SK-N-SH (cell line): ENCODE results near the gene TRIM46. TPM values are rescaled to one million over a fixed set of nuclear protein-coding genes. Genes with fewer than 3 reads are reported as not detected.

ENCODE experiments used
- CTCF ChIA-PET: fragments of 300-600, 350-600 bp; formaldehyde crosslinking; extraction: SDS; loops from one replicate; lab custom pipeline; 2021; lab: Yijun Ruan, JAX
- POLR2A ChIA-PET: fragments of 350-600 bp; sonication (Branson Sonifier 250); formaldehyde crosslinking; extraction: SDS; loops from one replicate; lab custom pipeline; 2020; ENCODE audit warnings: antibody characterized with exemption, inconsistent platforms; lab: Yijun Ruan, JAX
- DNase-seq: peaks from one replicate; pipeline ENCODE4 v3.0.0; 2012
- H2AFZ ChIP-seq: fragments of 200-600 bp; sonication (generic); 2 replicates; pipeline ENCODE4 v1.8.1; 2016; ENCODE audit warnings: antibody characterized with exemption, mild to moderate bottlenecking, low read depth
- H3F3A ChIP-seq: fragments of 200-600 bp; sonication (generic); replicated peaks from 2 replicates; pipeline ENCODE3; 2016; ENCODE audit warnings: antibody characterized with exemption, mild to moderate bottlenecking; ENCODE audit not compliant: insufficient read depth
- H3K27ac ChIP-seq, 2 experiments: fragments of 200-500 bp in 1 of 2; fragments of 200-600 bp in 1 of 2; sonication (Bioruptor generic) in 1 of 2; sonication (generic), shearing (Covaris generic) in 1 of 2; 2 replicates each; pipeline versions ENCODE4 v1.5.1 to v1.6.1; 2014 to 2016; ENCODE audit warnings: low read depth in 2 of 2, inconsistent platforms in 1 of 2, low read length in 1 of 2, mild to moderate bottlenecking in 1 of 2, mixed read lengths in 1 of 2
- H3K27me3 ChIP-seq: fragments of 200-600 bp; sonication (generic), shearing (Covaris generic); 2 replicates; pipeline ENCODE4 v1.6.1; 2016; ENCODE audit warnings: mixed run types; ENCODE audit not compliant: insufficient read depth
- H3K36me3 ChIP-seq, 2 experiments: fragments of 200-500 bp in 1 of 2; fragments of 200-600 bp in 1 of 2; sonication (Bioruptor generic) in 1 of 2; sonication (generic) in 1 of 2; replicated peaks in 1 of 2; 2 replicates each; pipeline versions ENCODE3 to v1.5.1; 2014 to 2016; ENCODE audit warnings: low read length in 1 of 2, mild to moderate bottlenecking in 1 of 2; ENCODE audit not compliant: insufficient read depth in 2 of 2, control insufficient read depth in 1 of 2
- H3K4me1 ChIP-seq, 2 experiments: fragments of 200-500 bp in 1 of 2; fragments of 200-600 bp in 1 of 2; sonication (Bioruptor generic) in 1 of 2; sonication (generic), shearing (Covaris generic) in 1 of 2; 2 replicates each; pipeline versions ENCODE4 v1.5.1 to v1.6.1; 2014 to 2016; ENCODE audit warnings: low read depth in 1 of 2, low read length in 1 of 2, mixed run types in 1 of 2; ENCODE audit not compliant: insufficient read depth in 2 of 2, control insufficient read depth in 1 of 2
- H3K4me2 ChIP-seq: fragments of 200-600 bp; sonication (generic), shearing (Covaris generic); 2 replicates; pipeline ENCODE4 v1.6.1; 2017; ENCODE audit warnings: mixed run types
- H3K4me3 ChIP-seq, 2 experiments: fragments of 200-500 bp in 1 of 2; fragments of 200-600 bp in 1 of 2; sonication (Bioruptor generic) in 1 of 2; sonication (generic), shearing (Covaris generic) in 1 of 2; 2 replicates each; pipeline versions ENCODE4 v1.5.1 to v1.8.1; 2014 to 2016; ENCODE audit warnings: low read depth in 2 of 2, inconsistent platforms in 1 of 2, low read length in 1 of 2, mild to moderate bottlenecking in 1 of 2, mixed read lengths in 1 of 2, moderate library complexity in 1 of 2
- H3K79me2 ChIP-seq: fragments of 200-600 bp; sonication (generic); 2 replicates; pipeline ENCODE4 v1.8.1; 2017; ENCODE audit warnings: mild to moderate bottlenecking; ENCODE audit not compliant: insufficient read depth
- H3K9ac ChIP-seq: fragments of 200-600 bp; sonication (generic); 2 replicates; pipeline ENCODE4 v1.6.1; 2017; ENCODE audit warnings: mixed run types
- H3K9me2 ChIP-seq: fragments of 200-600 bp; sonication (generic); 2 replicates; pipeline ENCODE4 v1.6.1; 2017; ENCODE audit warnings: mixed run types
- H3K9me3 ChIP-seq: fragments of 200-600 bp; sonication (generic); 2 replicates; pipeline ENCODE4 v1.6.1; 2017; ENCODE audit warnings: mixed run types, mild to moderate bottlenecking, moderate library complexity
- H4K20me1 ChIP-seq: fragments of 200-600 bp; sonication (generic); 2 replicates; pipeline ENCODE4 v1.6.1; 2017; ENCODE audit warnings: mild to moderate bottlenecking, mixed run types; ENCODE audit not compliant: insufficient read depth
- CHD2 ChIP-seq: fragments of 150-350 bp; IDR thresholded peaks from 2 replicates; pipeline ENCODE4 v1.6.1; 2018; ENCODE audit warnings: low read length; ENCODE audit not compliant: partially characterized antibody
- EP300 ChIP-seq, 2 experiments: IDR thresholded peaks; 2 replicates each; pipeline versions ENCODE4 v1.4.0 to v1.6.1; 2012; ENCODE audit warnings: borderline replicate concordance in 1 of 2, low read depth in 1 of 2, low read length in 1 of 2
- EZH2phosphoT487 ChIP-seq: fragments of 200-600 bp; sonication (generic); IDR thresholded peaks from 2 replicates; pipeline ENCODE4 v1.6.1; 2017; ENCODE audit warnings: low read depth, mixed run types, mild to moderate bottlenecking, antibody characterized with exemption, moderate library complexity, borderline replicate concordance
- FOXJ3 ChIP-seq: sonication (generic); formaldehyde crosslinking; IDR thresholded peaks from 2 replicates; pipeline ENCODE4 v1.5.1; 2020; ENCODE audit warnings: mild to moderate bottlenecking, missing genetic modification reagents
- GATA2 ChIP-seq: sonication (generic); formaldehyde crosslinking; IDR thresholded peaks from 2 replicates; pipeline ENCODE4 v1.5.0; 2020; ENCODE audit warnings: mild to moderate bottlenecking, missing genetic modification reagents
- MEF2A ChIP-seq: IDR thresholded peaks from 2 replicates; pipeline ENCODE4 v1.4.0; 2012; ENCODE audit warnings: low read depth, borderline replicate concordance
- MXI1 ChIP-seq: IDR thresholded peaks from 2 replicates; pipeline ENCODE4 v1.6.1; 2012; ENCODE audit warnings: mild to moderate bottlenecking, low read depth, low read length, improper control_type of control experiment
- NFIC ChIP-seq: IDR thresholded peaks from 2 replicates; pipeline ENCODE4 v1.4.0; 2012; ENCODE audit warnings: borderline replicate concordance
- POLR2AphosphoS5 ChIP-seq: IDR thresholded peaks from 2 replicates; pipeline ENCODE4 v1.6.1; 2012; ENCODE audit warnings: low read depth, low read length
- RCOR1 ChIP-seq: fragments of 150-350 bp; IDR thresholded peaks from 2 replicates; pipeline ENCODE4 v1.6.1; 2017; ENCODE audit warnings: antibody characterized with exemption, low read length
- RFX5 ChIP-seq: IDR thresholded peaks from 2 replicates; pipeline ENCODE4 v1.6.1; 2012; ENCODE audit warnings: mild to moderate bottlenecking, improper control_type of control experiment, low read length
- RXRA ChIP-seq: IDR thresholded peaks from 2 replicates; pipeline ENCODE4 v1.4.0; 2012; ENCODE audit warnings: low read depth, mild to moderate bottlenecking, borderline replicate concordance
- SIN3A ChIP-seq: IDR thresholded peaks from 2 replicates; pipeline ENCODE4 v1.6.1; 2012; ENCODE audit warnings: low read depth, mild to moderate bottlenecking, low read length, moderate library complexity, borderline replicate concordance
- TAF1 ChIP-seq: IDR thresholded peaks from 2 replicates; pipeline ENCODE4 v1.6.1; 2012; ENCODE audit warnings: low read depth, mild to moderate bottlenecking, low read length, moderate library complexity, borderline replicate concordance
- TCF12 ChIP-seq: IDR thresholded peaks from 2 replicates; pipeline ENCODE4 v1.4.0; 2012
- WGBS: methylation state at CpG from one replicate; pipeline ENCODE4 v1.1.6; 2017; ENCODE audit warnings: low lambda C conversion rate; 5-methylcytosine and 5-hydroxymethylcytosine counted together
- polyA plus RNA-seq, 3 experiments: library from polyadenylated mRNA; depleted of rRNA; stranded (reverse); fragments of >200 nt; gene quantifications; 2 replicates each; pipeline ENCODE4 v1.2.3, GENCODE V29; 2012
- TF ChIP-seq, protein P1 (sequence below): fragments of 200-600 bp; sonication (generic); IDR thresholded peaks from 2 replicates; pipeline ENCODE4 v1.6.1; 2017; ENCODE audit warnings: antibody characterized with exemption, mild to moderate bottlenecking, moderate library complexity
- TF ChIP-seq, protein P2 (sequence below): IDR thresholded peaks from 2 replicates; pipeline ENCODE4 v1.4.0; 2012; ENCODE audit warnings: low read depth, borderline replicate concordance
- TF ChIP-seq, protein P3 (sequence below): IDR thresholded peaks from 2 replicates; pipeline ENCODE4 v1.4.0; 2012; ENCODE audit warnings: low read depth
- TF ChIP-seq, protein P4 (sequence below): IDR thresholded peaks from 2 replicates; pipeline ENCODE4 v1.6.1; 2012; ENCODE audit warnings: mild to moderate bottlenecking, low read depth, low read length, moderate library complexity

The TRIM46 gene
- polyA plus RNA-seq, 1 of the 3 experiments (the other 2 are of a cell fraction), result 12.7 TPM

DNA sequence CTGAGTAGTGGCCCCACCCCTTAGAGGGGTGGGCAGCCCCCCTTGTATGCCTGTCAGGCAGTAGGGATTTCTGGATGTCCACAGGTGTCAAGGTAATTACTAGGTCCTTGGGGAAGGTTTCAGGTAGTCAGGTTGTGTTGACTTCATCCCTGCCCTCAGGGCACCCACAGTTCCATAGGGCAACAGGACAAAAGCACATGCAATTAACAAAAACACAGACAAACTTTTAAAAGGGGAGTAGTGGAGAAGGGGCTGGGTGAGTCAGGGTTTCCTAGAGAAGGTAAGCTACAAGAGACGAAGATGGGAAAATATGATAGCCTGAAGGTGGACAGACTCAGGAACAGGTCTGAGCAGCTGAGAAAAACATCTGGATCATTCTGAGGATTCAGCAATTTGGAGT is 14.7 kb upstream of the TRIM46 start:
- WGBS, result 26% methylated on average over 1 of the region's 1 CpG
- DNase-seq, result no peak
- Histone ChIP-seq H3K27me3 (no peaks in the 10 kb centered on the region), H3K4me2 (no peak overlapping the region), H3K9me2 (no peaks in the 10 kb centered on the region), H2AFZ (no peak overlapping the region), H4K20me1 (no peaks in the 10 kb centered on the region), H3K4me3 (no peak overlapping the region), H3F3A (no peaks in the 10 kb centered on the region), H3K79me2 (no peaks in the 10 kb centered on the region), H3K9me3 (no peaks in the 10 kb centered on the region), H3K27ac (no peak overlapping the region), H3K36me3 (no peaks in the 10 kb centered on the region), H3K4me1 (no peaks in the 10 kb centered on the region), H3K9ac (no peak overlapping the region)
- ChIA-PET POLR2A (no interaction called here), CTCF (interaction anchor here (0.7 to 1.4 kb wide), 3 partner anchors 9 to 72 kb away, joined by 3 read pairs; no protein-coding TSS in a partner anchor)
- TF ChIP-seq SIN3A (no peak), EP300 (IDR thresholded peaks at IDR 0.05; ENCODE audit: borderline replicate concordance in 1 of 2, low read depth in 1 of 2, low read length in 1 of 2) (no peak), NFIC (no peak), RCOR1 (no peak), RXRA (no peak), RFX5 (no peak), FOXJ3 (CRISPR knock-in tag) (no peak), GATA2 (CRISPR knock-in tag) (no peak), MEF2A (no peak)
- TF ChIP-seq, protein P1, sequence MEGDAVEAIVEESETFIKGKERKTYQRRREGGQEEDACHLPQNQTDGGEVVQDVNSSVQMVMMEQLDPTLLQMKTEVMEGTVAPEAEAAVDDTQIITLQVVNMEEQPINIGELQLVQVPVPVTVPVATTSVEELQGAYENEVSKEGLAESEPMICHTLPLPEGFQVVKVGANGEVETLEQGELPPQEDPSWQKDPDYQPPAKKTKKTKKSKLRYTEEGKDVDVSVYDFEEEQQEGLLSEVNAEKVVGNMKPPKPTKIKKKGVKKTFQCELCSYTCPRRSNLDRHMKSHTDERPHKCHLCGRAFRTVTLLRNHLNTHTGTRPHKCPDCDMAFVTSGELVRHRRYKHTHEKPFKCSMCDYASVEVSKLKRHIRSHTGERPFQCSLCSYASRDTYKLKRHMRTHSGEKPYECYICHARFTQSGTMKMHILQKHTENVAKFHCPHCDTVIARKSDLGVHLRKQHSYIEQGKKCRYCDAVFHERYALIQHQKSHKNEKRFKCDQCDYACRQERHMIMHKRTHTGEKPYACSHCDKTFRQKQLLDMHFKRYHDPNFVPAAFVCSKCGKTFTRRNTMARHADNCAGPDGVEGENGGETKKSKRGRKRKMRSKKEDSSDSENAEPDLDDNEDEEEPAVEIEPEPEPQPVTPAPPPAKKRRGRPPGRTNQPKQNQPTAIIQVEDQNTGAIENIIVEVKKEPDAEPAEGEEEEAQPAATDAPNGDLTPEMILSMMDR, result no peak
- TF ChIP-seq, protein P2, sequence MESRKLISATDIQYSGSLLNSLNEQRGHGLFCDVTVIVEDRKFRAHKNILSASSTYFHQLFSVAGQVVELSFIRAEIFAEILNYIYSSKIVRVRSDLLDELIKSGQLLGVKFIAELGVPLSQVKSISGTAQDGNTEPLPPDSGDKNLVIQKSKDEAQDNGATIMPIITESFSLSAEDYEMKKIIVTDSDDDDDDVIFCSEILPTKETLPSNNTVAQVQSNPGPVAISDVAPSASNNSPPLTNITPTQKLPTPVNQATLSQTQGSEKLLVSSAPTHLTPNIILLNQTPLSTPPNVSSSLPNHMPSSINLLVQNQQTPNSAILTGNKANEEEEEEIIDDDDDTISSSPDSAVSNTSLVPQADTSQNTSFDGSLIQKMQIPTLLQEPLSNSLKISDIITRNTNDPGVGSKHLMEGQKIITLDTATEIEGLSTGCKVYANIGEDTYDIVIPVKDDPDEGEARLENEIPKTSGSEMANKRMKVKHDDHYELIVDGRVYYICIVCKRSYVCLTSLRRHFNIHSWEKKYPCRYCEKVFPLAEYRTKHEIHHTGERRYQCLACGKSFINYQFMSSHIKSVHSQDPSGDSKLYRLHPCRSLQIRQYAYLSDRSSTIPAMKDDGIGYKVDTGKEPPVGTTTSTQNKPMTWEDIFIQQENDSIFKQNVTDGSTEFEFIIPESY, result no peak

DNA sequence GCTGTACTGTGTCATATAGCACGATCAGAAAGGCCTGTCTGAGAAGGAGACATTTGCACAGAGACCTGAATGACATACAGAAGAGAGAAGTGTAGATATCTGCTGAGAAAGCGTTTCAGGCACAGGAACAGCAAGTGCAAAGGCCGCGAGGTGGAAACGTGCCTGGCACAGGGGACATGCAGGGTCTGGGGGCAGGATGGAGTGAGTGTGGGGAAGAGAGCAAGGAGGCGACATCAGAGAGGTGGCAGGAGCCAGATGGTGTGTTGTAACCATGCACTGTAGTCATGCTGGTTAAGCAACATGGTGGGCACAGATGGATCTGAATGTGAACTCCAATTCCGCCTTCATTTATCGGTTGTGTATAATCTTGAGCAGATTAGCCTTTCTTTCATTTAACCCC is 13.5 kb upstream of the TRIM46 start:
- POLR2A ChIA-PET, result no interaction called here
- WGBS, result 67% methylated on average over 8 of the region's 8 CpGs
- CTCF ChIA-PET, result interaction anchor here (1.4 kb wide), 1 partner anchor 14 kb away, joined by 3 read pairs; no protein-coding TSS in a partner anchor
- TF ChIP-seq MEF2A, result no peak
- TF ChIP-seq EZH2phosphoT487, result no peak
- TF ChIP-seq CHD2, result no peak
- TF ChIP-seq RCOR1, result no peak
- TF ChIP-seq MXI1, result no peak
- no peak for TF ChIP-seq TAF1
- no peak for TF ChIP-seq TCF12
- TF ChIP-seq, protein P3, sequence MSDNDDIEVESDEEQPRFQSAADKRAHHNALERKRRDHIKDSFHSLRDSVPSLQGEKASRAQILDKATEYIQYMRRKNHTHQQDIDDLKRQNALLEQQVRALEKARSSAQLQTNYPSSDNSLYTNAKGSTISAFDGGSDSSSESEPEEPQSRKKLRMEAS, result no peak
- TF ChIP-seq, protein P4, sequence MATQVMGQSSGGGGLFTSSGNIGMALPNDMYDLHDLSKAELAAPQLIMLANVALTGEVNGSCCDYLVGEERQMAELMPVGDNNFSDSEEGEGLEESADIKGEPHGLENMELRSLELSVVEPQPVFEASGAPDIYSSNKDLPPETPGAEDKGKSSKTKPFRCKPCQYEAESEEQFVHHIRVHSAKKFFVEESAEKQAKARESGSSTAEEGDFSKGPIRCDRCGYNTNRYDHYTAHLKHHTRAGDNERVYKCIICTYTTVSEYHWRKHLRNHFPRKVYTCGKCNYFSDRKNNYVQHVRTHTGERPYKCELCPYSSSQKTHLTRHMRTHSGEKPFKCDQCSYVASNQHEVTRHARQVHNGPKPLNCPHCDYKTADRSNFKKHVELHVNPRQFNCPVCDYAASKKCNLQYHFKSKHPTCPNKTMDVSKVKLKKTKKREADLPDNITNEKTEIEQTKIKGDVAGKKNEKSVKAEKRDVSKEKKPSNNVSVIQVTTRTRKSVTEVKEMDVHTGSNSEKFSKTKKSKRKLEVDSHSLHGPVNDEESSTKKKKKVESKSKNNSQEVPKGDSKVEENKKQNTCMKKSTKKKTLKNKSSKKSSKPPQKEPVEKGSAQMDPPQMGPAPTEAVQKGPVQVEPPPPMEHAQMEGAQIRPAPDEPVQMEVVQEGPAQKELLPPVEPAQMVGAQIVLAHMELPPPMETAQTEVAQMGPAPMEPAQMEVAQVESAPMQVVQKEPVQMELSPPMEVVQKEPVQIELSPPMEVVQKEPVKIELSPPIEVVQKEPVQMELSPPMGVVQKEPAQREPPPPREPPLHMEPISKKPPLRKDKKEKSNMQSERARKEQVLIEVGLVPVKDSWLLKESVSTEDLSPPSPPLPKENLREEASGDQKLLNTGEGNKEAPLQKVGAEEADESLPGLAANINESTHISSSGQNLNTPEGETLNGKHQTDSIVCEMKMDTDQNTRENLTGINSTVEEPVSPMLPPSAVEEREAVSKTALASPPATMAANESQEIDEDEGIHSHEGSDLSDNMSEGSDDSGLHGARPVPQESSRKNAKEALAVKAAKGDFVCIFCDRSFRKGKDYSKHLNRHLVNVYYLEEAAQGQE, result no peak
- TF ChIP-seq POLR2AphosphoS5, result no peak
- TF ChIP-seq SIN3A, result no peak

More for the DNA sequence above, 13.5 kb upstream of the TRIM46 start:
- no peak for DNase-seq
- Histone ChIP-seq H4K20me1 (no peaks in the 10 kb centered on the region), H3K9me3 (no peaks in the 10 kb centered on the region), H3K4me2 (no peak overlapping the region), H3K9ac (no peak overlapping the region), H3K9me2 (no peaks in the 10 kb centered on the region), H3K36me3 (no peaks in the 10 kb centered on the region), H3K79me2 (no peaks in the 10 kb centered on the region), H3K4me1 (no peaks in the 10 kb centered on the region), H3F3A (no peaks in the 10 kb centered on the region), H3K27me3 (no peaks in the 10 kb centered on the region), H3K4me3 (no peak overlapping the region), H2AFZ (no peak overlapping the region), H3K27ac (no peak overlapping the region)
